ENCODE measurements around the gene LONRF2. TPM values are rescaled to one million over a fixed set of nuclear protein-coding genes. Genes with fewer than 3 reads are reported as not detected.

Gene LONRF2
- polyA plus RNA-seq, 3 donors, result 1.9 to 4.1 (median 3.4) TPM

DNA sequence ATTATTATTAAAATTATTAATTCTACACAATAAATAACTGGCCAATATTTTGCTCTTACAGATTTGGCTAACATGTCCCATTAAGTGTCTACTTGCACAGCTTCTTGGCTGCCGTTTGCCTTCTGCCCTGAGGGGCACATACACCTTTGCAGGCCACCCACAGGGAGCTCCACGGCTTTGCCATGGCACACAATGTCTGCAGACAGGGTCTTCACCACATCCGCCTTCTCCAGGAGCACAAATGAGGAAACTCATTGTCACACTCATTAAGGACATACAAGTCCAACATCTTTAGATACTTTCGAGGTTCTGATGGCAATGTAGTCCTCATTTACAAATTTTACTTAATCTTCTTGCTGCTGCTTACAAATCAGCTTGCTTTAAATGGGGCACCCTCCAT is 45.6 kb downstream of the LONRF2 start:
- DNase-seq, result no peak

GRCh38 chr2:100275200-100275589 is 47.1 kb downstream of the LONRF2 start:
- no peak for DNase-seq

DNA sequence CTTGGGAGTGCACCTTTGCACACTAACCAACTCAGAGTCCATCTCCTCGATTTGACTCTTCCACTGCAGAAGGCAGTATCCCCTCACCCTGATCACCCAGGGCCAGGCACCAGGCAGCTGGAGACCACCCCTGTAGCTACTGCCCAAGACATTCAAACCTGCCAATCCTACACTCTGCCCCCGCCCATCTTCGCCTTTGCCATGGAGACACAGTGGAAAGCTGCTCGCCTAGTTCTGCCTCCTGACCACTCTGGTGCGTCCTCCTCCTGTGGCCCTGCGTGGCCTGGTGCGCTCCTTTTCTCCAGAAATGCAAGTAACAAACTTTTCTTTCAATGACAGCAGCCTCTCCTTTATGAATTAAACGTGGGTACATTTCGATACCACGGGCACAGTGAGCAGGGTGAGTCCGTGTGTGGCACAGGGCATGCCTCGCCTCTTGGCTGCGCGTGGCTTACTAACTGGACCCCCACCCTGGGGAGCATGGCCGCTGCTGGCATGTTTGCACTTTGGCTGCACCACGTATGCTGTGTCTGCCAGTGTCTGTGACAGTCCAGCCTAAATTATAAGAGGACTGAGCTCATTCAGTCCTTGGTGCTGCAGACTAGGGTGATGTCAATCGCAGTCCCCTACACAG is 47.6 kb downstream of the LONRF2 start:
- no peak for DNase-seq

DNA sequence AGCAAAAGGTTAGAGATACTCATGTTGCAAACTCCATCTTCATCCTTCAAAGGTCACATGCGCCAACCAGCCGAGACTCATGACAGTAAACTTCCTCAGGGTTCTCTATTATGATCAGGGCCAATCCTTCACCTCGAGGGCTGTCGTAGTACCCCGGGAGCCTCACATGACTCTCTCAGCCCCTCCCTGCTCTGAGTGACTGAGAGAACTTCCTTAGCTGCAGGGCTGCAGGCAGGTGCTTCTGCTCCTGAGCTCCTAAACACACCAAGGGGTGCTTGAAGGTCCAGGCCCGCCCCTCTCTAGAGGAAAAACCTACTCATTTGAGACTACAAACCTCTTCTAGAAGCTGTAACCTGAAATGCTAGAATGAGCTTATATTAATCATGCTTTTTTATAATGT is 48.2 kb downstream of the LONRF2 start:
- no peak for DNase-seq

DNA sequence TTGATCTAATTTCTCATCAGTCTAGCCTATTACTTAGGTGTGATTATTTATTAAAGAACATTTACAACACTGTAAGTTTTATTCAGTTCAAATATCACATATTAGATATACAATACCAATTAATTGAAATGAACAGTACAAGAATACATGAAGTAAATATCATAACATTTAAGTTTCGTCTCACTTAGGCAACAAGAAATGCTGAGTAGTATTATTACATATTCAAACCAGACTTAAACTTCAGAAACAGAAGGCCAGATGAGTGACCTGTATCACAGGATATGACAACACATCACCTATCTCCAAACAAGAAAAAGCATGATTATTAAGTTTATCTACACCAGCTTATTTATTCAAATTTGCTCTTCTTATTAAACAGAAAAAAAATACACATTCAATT is 48.9 kb downstream of the LONRF2 start:
- DNase-seq, result no peak

GRCh38 chr2:100272841-100273329 is 49.4 kb downstream of the LONRF2 start:
- no peak for DNase-seq

GRCh38 chr2:100271210-100271609 is 51.1 kb downstream of the LONRF2 start:
- no peak for DNase-seq

DNA sequence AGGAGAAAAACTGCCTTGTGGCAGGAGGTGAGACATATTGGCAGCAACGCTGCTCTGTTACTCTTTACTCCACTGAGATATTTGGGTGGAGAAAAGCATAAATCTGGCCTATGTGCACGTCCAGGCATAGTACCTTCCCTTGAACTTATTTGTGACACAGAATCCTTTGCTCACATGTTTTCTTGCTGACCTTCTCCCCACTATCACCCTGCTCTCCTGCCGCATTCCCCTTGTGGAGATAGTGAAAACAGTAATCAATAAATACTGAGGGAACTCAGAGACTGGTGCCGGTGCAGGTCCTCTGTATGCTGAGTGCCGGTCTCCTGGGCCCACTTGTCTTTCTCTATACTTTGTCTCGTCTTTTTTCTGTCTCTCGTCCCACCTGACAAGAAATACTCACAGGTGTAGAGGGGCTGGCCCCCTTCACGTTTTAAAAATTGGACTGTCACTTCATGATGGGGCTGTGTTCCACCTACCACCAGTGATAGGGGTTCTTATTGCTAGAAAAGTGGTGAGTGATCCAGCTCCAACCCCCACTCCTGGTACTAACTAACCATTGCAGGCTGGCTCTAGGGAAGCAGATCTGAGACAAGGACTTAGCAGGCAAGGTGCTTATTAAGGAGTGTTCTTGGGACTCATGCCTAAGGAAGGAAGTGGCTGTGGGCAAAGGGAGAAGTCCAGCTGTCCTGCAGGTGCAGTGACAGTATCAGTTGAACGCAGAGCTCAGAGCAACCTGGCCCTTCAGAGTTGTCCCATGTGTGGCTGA is 51.7 kb downstream of the LONRF2 start:
- no peak for DNase-seq

- no peak for DNase-seq
Measured at GRCh38 chr2:100269889-100270288, 52.4 kb downstream of the LONRF2 start.

- DNase-seq, result no peak
Measured at GRCh38 chr2:100268986-100269385, 53.3 kb downstream of the LONRF2 start.

GRCh38 chr2:100267751-100268150 is 54.5 kb downstream of the LONRF2 start:
- no peak for DNase-seq

GRCh38 chr2:100266126-100266525 is 56.2 kb downstream of the LONRF2 start:
- no peak for DNase-seq

GRCh38 chr2:100265226-100265625 is 57.1 kb downstream of the LONRF2 start:
- DNase-seq, result no peak

- no peak for DNase-seq
Measured at GRCh38 chr2:100264651-100265050, 57.6 kb downstream of the LONRF2 start.

- no peak for DNase-seq
Measured at GRCh38 chr2:100264121-100264520, 58.2 kb downstream of the LONRF2 start.

- DNase-seq, result no peak
Measured at GRCh38 chr2:100262555-100263320, 59.6 kb downstream of the LONRF2 start.

DNA sequence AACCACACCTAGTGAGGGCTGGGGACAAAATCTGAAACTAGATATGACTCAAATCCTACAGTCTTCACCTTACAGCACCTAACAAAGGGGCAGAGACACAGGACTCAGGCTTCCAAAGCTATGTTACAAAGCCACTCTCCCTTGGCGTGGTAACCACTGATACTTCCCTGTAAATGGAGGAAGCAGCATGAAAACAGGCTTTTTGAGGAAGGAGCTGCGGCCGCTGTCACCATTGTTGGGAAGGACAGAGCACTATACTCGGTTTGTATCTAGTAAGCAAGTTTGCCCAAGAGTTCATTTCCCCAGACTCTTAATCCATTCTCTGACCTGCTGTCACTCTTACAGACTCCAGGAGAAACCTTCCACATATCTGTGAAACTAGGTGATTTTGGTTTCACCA is 60.3 kb downstream of the LONRF2 start:
- no peak for DNase-seq

GRCh38 chr2:100260712-100261620 is 61.3 kb downstream of the LONRF2 start:
- DNase-seq, result peak; percentile 86

DNA sequence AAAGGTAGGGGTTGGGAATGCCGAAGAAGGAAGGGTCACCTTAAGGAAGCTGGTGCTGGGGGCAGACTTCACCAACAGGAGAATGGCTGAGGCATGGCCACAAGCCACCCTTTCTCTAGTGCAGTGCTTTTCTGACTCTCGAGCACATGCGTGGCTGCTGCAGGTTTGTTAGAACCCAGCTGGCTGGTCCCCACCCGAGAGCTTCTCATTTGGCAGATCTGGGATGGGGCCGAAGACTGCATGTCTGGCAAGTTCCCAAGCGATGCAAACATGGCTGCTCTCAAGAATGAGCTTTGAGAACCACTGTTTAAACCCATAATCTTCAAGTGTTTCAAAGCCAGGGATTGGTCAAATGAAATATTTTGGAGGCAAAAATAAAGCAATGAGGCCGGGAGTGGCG is 63.2 kb downstream of the LONRF2 start:
- no peak for DNase-seq

GRCh38 chr2:100257939-100258338 is 64.4 kb downstream of the LONRF2 start:
- DNase-seq, result no peak

DNA sequence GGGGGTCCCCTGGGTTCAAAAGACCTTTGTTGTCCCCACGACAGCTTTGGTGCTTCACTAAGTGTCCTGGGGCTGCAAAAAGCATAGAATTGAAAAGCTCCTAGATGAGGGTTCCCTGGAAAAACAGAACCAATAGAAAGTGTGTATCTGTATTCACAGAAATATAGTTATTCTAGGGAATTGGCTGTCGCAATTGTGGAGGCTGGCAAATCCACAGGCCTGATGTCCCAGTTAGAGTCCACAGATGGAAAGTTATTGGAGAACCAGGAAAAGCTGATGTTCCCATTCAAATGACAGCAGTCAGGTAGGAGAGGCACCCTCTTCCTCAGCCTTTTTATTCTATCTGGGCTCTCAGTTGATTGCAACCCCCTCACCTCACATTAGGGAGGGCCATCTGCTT is 65.5 kb downstream of the LONRF2 start:
- no peak for DNase-seq

- no peak for DNase-seq
Measured at GRCh38 chr2:100256416-100256815, 65.9 kb downstream of the LONRF2 start.
